Neutrophil (primary cell): ENCODE results near the gene RRM2.

Source experiments
- H3K27ac ChIP-seq: fragments of 200-600 bp; sonication (generic); 2 replicates; pipeline ENCODE4 v1.5.1; 2016; ENCODE audit warnings: mild to moderate bottlenecking, moderate library complexity
- H3K27me3 ChIP-seq: fragments of 200-600 bp; sonication (generic); 2 replicates; pipeline ENCODE4 v1.6.0; 2016; ENCODE audit warnings: mild to moderate bottlenecking
- H3K36me3 ChIP-seq: fragments of 200-600 bp; sonication (generic); 2 replicates; pipeline ENCODE4 v1.5.1; 2017
- H3K4me1 ChIP-seq, 2 experiments: fragments of 200-600 bp in 1 of 2; sonication (generic) in 1 of 2; 1 replicate in 1 of 2; 2 replicates in 1 of 2; pipeline versions ENCODE4 v1.5.1 to v1.6.1; 2013 to 2016; ENCODE audit warnings: low read depth in 1 of 2, low read length in 1 of 2, mild to moderate bottlenecking in 1 of 2, moderate library complexity in 1 of 2; ENCODE audit not compliant: control insufficient read depth in 1 of 2, insufficient read depth in 1 of 2
- H3K4me3 ChIP-seq, 2 experiments: fragments of 200-600 bp in 1 of 2; sonication (generic) in 1 of 2; 1 replicate in 1 of 2; 2 replicates in 1 of 2; pipeline ENCODE4 v1.5.1; 2013 to 2016; ENCODE audit warnings: low read depth in 1 of 2, low read length in 1 of 2, mild to moderate bottlenecking in 1 of 2, moderate library complexity in 1 of 2
- H3K9me3 ChIP-seq: fragments of 200-600 bp; sonication (generic); 2 replicates; pipeline ENCODE4 v1.5.1; 2016
- CTCF ChIP-seq: fragments of 200-600 bp; sonication (generic); IDR thresholded peaks from 2 replicates; pipeline ENCODE4 v1.5.1; 2016; ENCODE audit warnings: antibody characterized with exemption

RRM2 gene

GRCh38 chr2:10080536-10081304 is 41.8 kb upstream of the RRM2 start:
- H3K9me3 ChIP-seq, result no peaks in the 10 kb centered on the region
- H3K4me1 ChIP-seq, result peaks cover 10 to 22% of the 10 kb centered on the region in 2 experiments
- peaks cover 100% of the 10 kb centered on the region for H3K27me3 ChIP-seq
- H3K36me3 ChIP-seq, result no peaks in the 10 kb centered on the region
- no peak for TF ChIP-seq CTCF
- peak overlapping the region in 1 of 2 experiments; percentile 50 for H3K4me3 ChIP-seq
- H3K27ac ChIP-seq, result no peak overlapping the region

- Histone ChIP-seq H3K4me1 (peaks cover 10 to 22% of the 10 kb centered on the region in 2 experiments), H3K4me3 (no peak overlapping the region), H3K27ac (no peak overlapping the region), H3K27me3 (peaks cover 82% of the 10 kb centered on the region), H3K9me3 (no peaks in the 10 kb centered on the region), H3K36me3 (no peaks in the 10 kb centered on the region)
- no peak for TF ChIP-seq CTCF
These were observed 39.5 kb upstream of the RRM2 start for GRCh38 chr2:10083046-10083445.

GRCh38 chr2:10083692-10084211 is 38.8 kb upstream of the RRM2 start:
- no peak for TF ChIP-seq CTCF
- no peak overlapping the region for H3K27ac ChIP-seq
- H3K9me3 ChIP-seq, result no peaks in the 10 kb centered on the region
- no peaks in the 10 kb centered on the region for H3K36me3 ChIP-seq
- H3K4me3 ChIP-seq, result no peak overlapping the region
- peaks cover 10 to 22% of the 10 kb centered on the region in 2 experiments for H3K4me1 ChIP-seq
- H3K27me3 ChIP-seq, result peaks cover 75% of the 10 kb centered on the region

GRCh38 chr2:10084223-10084865 is 38.2 kb upstream of the RRM2 start:
- H3K36me3 ChIP-seq, result no peaks in the 10 kb centered on the region
- no peak overlapping the region for H3K27ac ChIP-seq
- peaks cover 10 to 19% of the 10 kb centered on the region in 2 experiments for H3K4me1 ChIP-seq
- no peak overlapping the region for H3K4me3 ChIP-seq
- H3K9me3 ChIP-seq, result no peaks in the 10 kb centered on the region
- peaks cover 69% of the 10 kb centered on the region for H3K27me3 ChIP-seq
- TF ChIP-seq CTCF, result no peak

GRCh38 chr2:10085043-10085667 is 37.4 kb upstream of the RRM2 start:
- H3K4me3 ChIP-seq, result no peak overlapping the region
- H3K36me3 ChIP-seq, result no peaks in the 10 kb centered on the region
- H3K4me1 ChIP-seq, result peaks cover 17 to 23% of the 10 kb centered on the region in 2 experiments
- H3K27me3 ChIP-seq, result peaks cover 60% of the 10 kb centered on the region
- no peak overlapping the region for H3K27ac ChIP-seq
- H3K9me3 ChIP-seq, result no peaks in the 10 kb centered on the region
- TF ChIP-seq CTCF, result no peak
